GM12878 (cell line): ENCODE data around the gene VDR. TPM values are rescaled to one million over a fixed set of nuclear protein-coding genes. Genes with fewer than 3 reads are reported as not detected.

ENCODE experiments used
- ATAC-seq: fragments of 200-7000 bp; cut with Tn5 transposase; 3 replicates; pipeline ENCODE4 v1.9.1; 2020; ENCODE audit warnings: mild to moderate bottlenecking, moderate library complexity
- BruUV-seq: library from RNA; stranded (reverse); fragments of 400-500 nt; replicated peaks from 2 replicates; lab custom pipeline; 2021; lab: Mats Ljungman, UMichigan
- CTCF ChIA-PET: fragments of 300-600 bp; sonication (Branson Sonifier 250); formaldehyde crosslinking; extraction: SDS; loops from one replicate; lab custom pipeline; 2021; ENCODE audit warnings: inconsistent platforms; lab: Yijun Ruan, JAX
- POLR2A ChIA-PET: fragments of 350-600 bp; formaldehyde crosslinking; extraction: SDS; loops from one replicate; lab custom pipeline; 2021; ENCODE audit warnings: inconsistent platforms; lab: Charles Lee
- RAD21 ChIA-PET: fragments of 300-600 bp; sonication (Branson Sonifier 250); formaldehyde crosslinking; loops from one replicate; lab custom pipeline; 2023; ENCODE audit warnings: antibody characterized with exemption; ENCODE audit not compliant: unreplicated experiment; lab: Charles Lee
- SMC1A ChIA-PET: fragments of 300-600 bp; sonication (Branson Sonifier 250); formaldehyde crosslinking; loops from one replicate; lab custom pipeline; 2023; ENCODE audit not compliant: unreplicated experiment, uncharacterized antibody; lab: Charles Lee
- DNase-seq: peaks from one replicate; pipeline ENCODE4 v3.0.0-alpha.2; 2011; ENCODE audit warnings: low read depth, low spot score
- FAIRE-seq: peaks from 3 replicates; lab custom pipeline; 2011; peaks lifted over from hg19 to GRCh38; lab: Jason Lieb, UNC
- H2AFZ ChIP-seq: 2 replicates; pipeline ENCODE4 v1.6.0; 2011; ENCODE audit warnings: low read depth, low read length, control low read depth; ENCODE audit not compliant: control insufficient read depth
- H3K27ac ChIP-seq: 2 replicates; pipeline ENCODE4 v1.5.1; 2011; ENCODE audit warnings: control low read depth; ENCODE audit not compliant: control insufficient read depth, insufficient read depth
- H3K27me3 ChIP-seq, 2 experiments: replicated peaks in 1 of 2; 2 replicates each; pipeline versions ENCODE4 v1.6.0 to v1.6.1; 2011; ENCODE audit warnings: low read length in 1 of 2; ENCODE audit not compliant: control insufficient read depth in 2 of 2, insufficient read depth in 2 of 2
- H3K36me3 ChIP-seq, 2 experiments: 2 replicates each; pipeline ENCODE4 v1.5.1; 2011; ENCODE audit warnings: low read length in 1 of 2; ENCODE audit not compliant: control insufficient read depth in 2 of 2, insufficient read depth in 2 of 2
- H3K4me1 ChIP-seq: 2 replicates; pipeline ENCODE4 v1.6.1; 2011; ENCODE audit warnings: mild to moderate bottlenecking, low read length, moderate library complexity, mixed read lengths; ENCODE audit not compliant: control insufficient read depth, insufficient read depth
- H3K4me2 ChIP-seq: 2 replicates; pipeline ENCODE4 v1.6.0; 2011; ENCODE audit warnings: control low read depth; ENCODE audit not compliant: control insufficient read depth, insufficient read depth
- H3K4me3 ChIP-seq: fragments of 200-600 bp; sonication (generic); 2 replicates; pipeline ENCODE4 v1.5.1; 2016
- H3K79me2 ChIP-seq: 2 replicates; pipeline ENCODE4 v1.6.0; 2011; ENCODE audit warnings: low read length; ENCODE audit not compliant: control insufficient read depth, insufficient read depth
- H3K9ac ChIP-seq: 2 replicates; pipeline ENCODE4 v1.8.0; 2011; ENCODE audit warnings: low read length, control low read depth, mixed read lengths; ENCODE audit not compliant: control insufficient read depth, insufficient read depth
- H3K9me3 ChIP-seq: replicated peaks from 3 replicates; pipeline ENCODE4 v1.5.1; 2011; ENCODE audit warnings: mild to moderate bottlenecking, low read length; ENCODE audit not compliant: control insufficient read depth, insufficient read depth
- H4K20me1 ChIP-seq: 2 replicates; pipeline ENCODE4 v1.6.0; 2011; ENCODE audit not compliant: control insufficient read depth, insufficient read depth
- BRCA1 ChIP-seq: IDR thresholded peaks from 2 replicates; pipeline ENCODE4 v1.6.1; 2011; ENCODE audit warnings: low read depth, low read length, improper control_type of control experiment
- CEBPB ChIP-seq, 2 experiments: fragments of 150-350 bp in 1 of 2; IDR thresholded peaks; 2 replicates each; pipeline ENCODE4 v1.6.1; 2012 to 2014; ENCODE audit warnings: low read depth in 2 of 2, low read length in 2 of 2, borderline replicate concordance in 1 of 2, inconsistent platforms in 1 of 2
- EZH2 ChIP-seq: IDR thresholded peaks from 2 replicates; pipeline ENCODE4 v1.6.1; 2012; ENCODE audit warnings: low read depth, mild to moderate bottlenecking, control low read depth, inconsistent platforms, low read length, borderline replicate concordance; ENCODE audit not compliant: control insufficient read depth
- MEF2A ChIP-seq: IDR thresholded peaks from 2 replicates; pipeline ENCODE4 v1.6.1; 2011; ENCODE audit warnings: low read depth, mild to moderate bottlenecking, low read length, moderate library complexity; ENCODE audit not compliant: insufficient read depth
- NFXL1 ChIP-seq: fragments of 450-650 bp; IDR thresholded peaks from 2 replicates; pipeline ENCODE4 v1.6.1; 2017; ENCODE audit warnings: antibody characterized with exemption, mild to moderate bottlenecking, borderline replicate concordance
- NRF1 ChIP-seq: conservative IDR thresholded peaks from 2 replicates; pipeline ENCODE4 v1.6.1; 2011; ENCODE audit warnings: mild to moderate bottlenecking, low read depth, low read length, improper control_type of control experiment
- PAX5 ChIP-seq: IDR thresholded peaks from 2 replicates; pipeline ENCODE4 v1.6.1; 2011; ENCODE audit warnings: low read depth, low read length, borderline replicate concordance
- POU2F2 ChIP-seq: IDR thresholded peaks from 3 replicates; pipeline ENCODE4 v1.6.1; 2011; ENCODE audit warnings: low read depth, mild to moderate bottlenecking, low read length, borderline replicate concordance
- RUNX3 ChIP-seq: IDR thresholded peaks from 2 replicates; pipeline ENCODE4 v1.6.1; 2012; ENCODE audit warnings: low read length, inconsistent platforms
- SP1 ChIP-seq: IDR thresholded peaks from one replicate; pipeline ENCODE4 v1.6.1; 2011; ENCODE audit warnings: low read depth, low read length
- SPI1 ChIP-seq: IDR thresholded peaks from 2 replicates; pipeline ENCODE4 v1.6.1; 2011; ENCODE audit warnings: low read depth, mild to moderate bottlenecking, low read length, moderate library complexity, borderline replicate concordance; ENCODE audit not compliant: insufficient read depth
- SRF ChIP-seq, 2 experiments: IDR thresholded peaks; 2 replicates each; pipeline ENCODE4 v1.6.1; 2011; ENCODE audit warnings: low read depth in 2 of 2, low read length in 2 of 2, mild to moderate bottlenecking in 1 of 2, moderate library complexity in 1 of 2
- WRNIP1 ChIP-seq: IDR thresholded peaks from 2 replicates; pipeline ENCODE4 v1.6.1; 2011; ENCODE audit warnings: low read depth, low read length, improper control_type of control experiment, borderline replicate concordance
- ZBTB4 ChIP-seq: fragments of 450-650 bp; formaldehyde crosslinking; IDR thresholded peaks from 2 replicates; pipeline ENCODE4 v1.4.0; 2022; ENCODE audit warnings: mild to moderate bottlenecking, moderate library complexity
- WGBS: methylation state at CpG from one replicate; pipeline ENCODE4 v1.1.6; 2016; ENCODE audit warnings: low lambda C conversion rate; ENCODE audit not compliant: insufficient replicate concordance, insufficient coverage; ENCODE audit errors: missing lambda C conversion rate; 5-methylcytosine and 5-hydroxymethylcytosine counted together
- in situ Hi-C: fragments of 300-500 bp; cut with MboI; formaldehyde crosslinking; loops from 9 replicates; pipeline ENCODE4 v1.14.3; 2018; ENCODE audit warnings: mixed read lengths
- intact Hi-C: fragments of 100-400 bp; cut with micrococcal nuclease; formaldehyde crosslinking; loops from one replicate; pipeline ENCODE4 v1.14.2; 2022; ENCODE audit not compliant: unreplicated experiment
- polyA plus RNA-seq, 11 experiments: library from polyadenylated mRNA; depleted of rRNA in 4 of 11; unstranded in 6 of 11; stranded (reverse) in 5 of 11; fragments of >200 nt; fragmentation: Nextera tagmentation in 4 of 11; fragmentation: Illumina TruSeq in 1 of 11; extraction: Ambion mirVana in 4 of 11; extraction: Trizol in 1 of 11; gene quantifications; 1 replicate in 1 of 11; 2 replicates in 10 of 11; pipeline versions ENCODE4 v1.2.1 to v1.2.3, GENCODE V29; 2011 to 2016; ENCODE audit warnings: inconsistent platforms in 2 of 11, missing spikeins in 2 of 11, low read depth in 1 of 11
- total RNA-seq, 4 experiments: library from RNA; depleted of rRNA in 3 of 4; stranded (reverse); fragments of >200 nt in 3 of 4; fragmentation: Illumina TruSeq in 1 of 4; extraction: Trizol in 1 of 4; gene quantifications; 2 replicates each; pipeline versions ENCODE4 v1.2.1 to v1.2.3, GENCODE V29; 2013 to 2021
- TF ChIP-seq, protein P1 (sequence below): fragments of 450-650 bp; IDR thresholded peaks from 2 replicates; pipeline ENCODE4 v1.6.1; 2017; ENCODE audit warnings: mild to moderate bottlenecking, low read depth, inconsistent platforms; ENCODE audit not compliant: poor library complexity, severe bottlenecking

Gene VDR
- total and polyA plus RNA-seq, 10 of the 15 experiments (the other 5 are each of a cell fraction or from before 2014, with no cell fraction given) = 0.27 to 7.9 (median 3.0) TPM

GRCh38 chr12:47907851-47908454 lies 3.2 kb upstream of the VDR start (continued):
- TF ChIP-seq SP1 (no peak), SRF (IDR thresholded peaks at IDR 0.05; ENCODE audit: low read depth in 2 of 2, low read length in 2 of 2) (no peak), MEF2A (no peak)

- DNase-seq = no peak
- Histone ChIP-seq H4K20me1 (no peaks in the 10 kb centered on the region), H2AFZ (peak overlapping the region; percentile 71), H3K4me3 (peak overlapping the region; percentile 84), H3K27me3 (peaks cover 4 to 5% of the 10 kb centered on the region in 2 experiments; a peak in 1 of 4 replicates), H3K9me3 (no peaks in the 10 kb centered on the region), H3K27ac (no peak overlapping the region), H3K36me3 (no peaks in the 10 kb centered on the region), H3K79me2 (no peaks in the 10 kb centered on the region), H3K4me2 (peak overlapping the region; percentile 95), H3K4me1 (peaks cover 30% of the 10 kb centered on the region), H3K9ac (no peak overlapping the region)
- in situ Hi-C loops = no loop called here
- intact Hi-C loops = loop anchor here (5.0 kb wide), 1 partner anchor 43 kb away; no protein-coding TSS in a partner anchor
- RAD21 ChIA-PET = interaction anchor here (0.8 to 2.0 kb wide), 11 partner anchors 10 to 197 kb away, joined by 3 to 10 read pairs (median 4); no protein-coding TSS in a partner anchor
- BruUV-seq = TSS peak; percentile 68
- ATAC-seq = peak; percentile 60
- FAIRE-seq = no peak
- POLR2A ChIA-PET = interaction anchor here (0.6 to 1.6 kb wide), 4 partner anchors 19 to 36 kb away, joined by 3 to 7 read pairs (median 5); no protein-coding TSS in a partner anchor
- WGBS = 7% methylated on average over 7 of the region's 7 CpGs
- CTCF ChIA-PET = interaction anchor here (0.9 to 2.8 kb wide), 16 partner anchors 9 to 260 kb away, joined by 3 to 15 read pairs (median 4); partner anchors contain the start of genes ASB8 and TMEM106C
- SMC1A ChIA-PET = interaction anchor here (1.3 to 3.5 kb wide), 5 partner anchors 9 to 161 kb away, joined by 3 to 15 read pairs (median 4); no protein-coding TSS in a partner anchor
- TF ChIP-seq RUNX3 = 0 out of 2 replicates have a peak, but pooled peaks have one; percentile 4
- TF ChIP-seq EZH2 = no peak
- TF ChIP-seq SPI1 = 0 out of 2 replicates have a peak, but pooled peaks have one; percentile 14
- TF ChIP-seq WRNIP1 = no peak
- TF ChIP-seq PAX5 = no peak
- TF ChIP-seq CEBPB (IDR thresholded peaks at IDR 0.05; ENCODE audit: borderline replicate concordance in 1 of 2, low read depth in 2 of 2, low read length in 2 of 2) = no peak
- TF ChIP-seq, protein P1, sequence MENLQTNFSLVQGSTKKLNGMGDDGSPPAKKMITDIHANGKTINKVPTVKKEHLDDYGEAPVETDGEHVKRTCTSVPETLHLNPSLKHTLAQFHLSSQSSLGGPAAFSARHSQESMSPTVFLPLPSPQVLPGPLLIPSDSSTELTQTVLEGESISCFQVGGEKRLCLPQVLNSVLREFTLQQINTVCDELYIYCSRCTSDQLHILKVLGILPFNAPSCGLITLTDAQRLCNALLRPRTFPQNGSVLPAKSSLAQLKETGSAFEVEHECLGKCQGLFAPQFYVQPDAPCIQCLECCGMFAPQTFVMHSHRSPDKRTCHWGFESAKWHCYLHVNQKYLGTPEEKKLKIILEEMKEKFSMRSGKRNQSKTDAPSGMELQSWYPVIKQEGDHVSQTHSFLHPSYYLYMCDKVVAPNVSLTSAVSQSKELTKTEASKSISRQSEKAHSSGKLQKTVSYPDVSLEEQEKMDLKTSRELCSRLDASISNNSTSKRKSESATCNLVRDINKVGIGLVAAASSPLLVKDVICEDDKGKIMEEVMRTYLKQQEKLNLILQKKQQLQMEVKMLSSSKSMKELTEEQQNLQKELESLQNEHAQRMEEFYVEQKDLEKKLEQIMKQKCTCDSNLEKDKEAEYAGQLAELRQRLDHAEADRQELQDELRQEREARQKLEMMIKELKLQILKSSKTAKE = no peak
- no peak for TF ChIP-seq ZBTB4 (CRISPR knock-in tag)
- TF ChIP-seq NRF1 = no peak
- no peak for TF ChIP-seq POU2F2
- no peak for TF ChIP-seq BRCA1
- TF ChIP-seq NFXL1 = peak; percentile 88
Measured at GRCh38 chr12:47903927-47904712, 674 bp downstream of the VDR start.
